Colonic mucosa (tissue), 4 donors: ENCODE measurements around the gene ADGRB3. TPM values are rescaled to one million over a fixed set of nuclear protein-coding genes. Genes with fewer than 3 reads are reported as not detected.

ENCODE experiments used
- DNase-seq: peaks from one replicate; pipeline ENCODE4 v3.0.0-alpha.2; 2020
- H3K27ac ChIP-seq: fragments of 200-600 bp; one replicate; pipeline ENCODE4 v1.8.0; 2021
- H3K27me3 ChIP-seq: fragments of 200-600 bp; one replicate; pipeline ENCODE4 v1.8.0; 2021
- H3K36me3 ChIP-seq: fragments of 200-600 bp; one replicate; pipeline ENCODE4 v1.8.0; 2021
- H3K4me1 ChIP-seq: fragments of 200-600 bp; one replicate; pipeline ENCODE4 v1.8.0; 2021; ENCODE audit warnings: mild to moderate bottlenecking
- H3K4me3 ChIP-seq: fragments of 200-600 bp; one replicate; pipeline ENCODE4 v1.8.0; 2021
- H3K9ac ChIP-seq, 2 donors: one replicate each; pipeline ENCODE4 v1.7.0; 2013; ENCODE audit warnings: control low read depth in 2 of 2, low read depth in 2 of 2, low read length in 2 of 2
- H3K9me3 ChIP-seq: fragments of 200-600 bp; one replicate; pipeline ENCODE4 v1.8.0; 2021
- CTCF ChIP-seq: fragments of 200-600 bp; IDR thresholded peaks from one replicate; pipeline ENCODE4 v1.8.0; 2022; ENCODE audit warnings: antibody characterized with exemption, mild to moderate bottlenecking
- intact Hi-C: fragments of 100-400 bp; cut with DNase I; formaldehyde crosslinking; loops from one replicate; pipeline ENCODE4 v1.14.1; 2022
- total RNA-seq, 2 donors: library from RNA; stranded (reverse); fragmentation: NEBNext Ultra II Directional in 1 of 2; extraction: Animal tissue kit (Norgen Biotek cat#: 25700) in 1 of 2; gene quantifications; one replicate each; pipeline ENCODE4 v1.2.1, GENCODE V29; 2021
- donor health status: healthy.
- donor health status: DM: no; HTN: no; CAD: no.
- donor health status: DM: no; HTN: no; CAD: no.

The ADGRB3 gene
- total RNA-seq, 2 donors from 2014 or later, result 0.42 to 0.98 TPM

DNA sequence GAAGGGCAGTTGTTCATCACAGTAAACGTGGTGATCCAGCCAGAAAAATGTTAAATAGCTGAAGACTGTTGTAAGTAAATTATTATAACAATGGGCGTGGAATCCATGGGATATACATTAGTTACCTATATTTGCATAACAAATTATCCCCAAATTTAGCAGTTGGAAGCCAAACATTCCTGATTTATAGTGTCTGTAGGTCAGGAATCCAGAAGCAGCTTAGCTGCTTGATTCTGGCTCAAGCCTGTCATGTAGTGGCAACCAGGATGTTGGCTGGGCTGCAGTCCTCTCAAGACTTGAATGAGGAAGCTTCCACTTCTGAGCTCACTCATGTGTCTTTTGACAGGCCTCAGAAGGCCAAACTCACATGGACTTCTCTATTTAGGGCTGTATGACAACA, 6.9 kb upstream of the ADGRB3 start:
- no peak for TF ChIP-seq CTCF
- no peaks in the 10 kb centered on the region for H3K27me3 ChIP-seq
- H3K27ac ChIP-seq, result no peak overlapping the region
- no peak overlapping the region for H3K4me3 ChIP-seq
- no peaks in the 10 kb centered on the region for H3K9me3 ChIP-seq
- H3K9ac ChIP-seq, result no peak overlapping the region
- intact Hi-C loops, result no loop called here
- H3K36me3 ChIP-seq, result no peaks in the 10 kb centered on the region
- H3K4me1 ChIP-seq, result no peaks in the 10 kb centered on the region
- no peak for DNase-seq

DNA sequence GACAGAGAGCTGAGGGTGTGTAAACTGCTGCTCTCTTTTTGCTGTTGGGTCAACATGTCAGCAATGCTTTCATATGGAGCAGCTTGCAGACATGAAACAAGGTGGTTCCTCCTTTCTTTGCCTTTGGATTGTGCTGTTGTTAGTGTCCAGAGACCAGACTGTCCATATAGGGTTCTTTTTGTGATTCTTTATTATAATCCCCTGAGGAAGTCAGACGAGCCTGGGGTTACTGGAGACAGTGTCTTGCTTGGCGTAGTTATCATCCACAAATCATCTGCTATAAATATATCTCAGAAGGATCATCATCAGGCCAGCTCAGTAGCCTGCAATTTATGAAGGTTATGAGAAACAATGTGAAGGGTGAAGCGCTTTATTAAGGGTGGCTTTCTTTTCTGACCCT, 2.3 kb upstream of the ADGRB3 start:
- Histone ChIP-seq H3K9me3 (no peaks in the 10 kb centered on the region), H3K4me3 (no peak overlapping the region), H3K9ac (no peak overlapping the region), H3K36me3 (no peaks in the 10 kb centered on the region), H3K4me1 (no peaks in the 10 kb centered on the region), H3K27me3 (peaks cover 7% of the 10 kb centered on the region), H3K27ac (no peak overlapping the region)
- DNase-seq, result no peak
- intact Hi-C loops, result loop anchor here (10.0 kb wide), 1 partner anchor 332 kb away; no protein-coding TSS in a partner anchor
- TF ChIP-seq CTCF, result no peak

GRCh38 chr6:68633281-68633971, 1.7 kb upstream of the ADGRB3 start:
- no peaks in the 10 kb centered on the region for H3K36me3 ChIP-seq
- no peaks in the 10 kb centered on the region for H3K9me3 ChIP-seq
- intact Hi-C loops, result loop anchor here (10.0 kb wide), 1 partner anchor 331 kb away; no protein-coding TSS in a partner anchor
- no peak for TF ChIP-seq CTCF
- H3K27me3 ChIP-seq, result peaks cover 7% of the 10 kb centered on the region
- H3K4me3 ChIP-seq, result no peak overlapping the region
- H3K4me1 ChIP-seq, result no peaks in the 10 kb centered on the region
- no peak overlapping the region for H3K27ac ChIP-seq
- no peak for DNase-seq
- H3K9ac ChIP-seq, result no peak overlapping the region

DNA sequence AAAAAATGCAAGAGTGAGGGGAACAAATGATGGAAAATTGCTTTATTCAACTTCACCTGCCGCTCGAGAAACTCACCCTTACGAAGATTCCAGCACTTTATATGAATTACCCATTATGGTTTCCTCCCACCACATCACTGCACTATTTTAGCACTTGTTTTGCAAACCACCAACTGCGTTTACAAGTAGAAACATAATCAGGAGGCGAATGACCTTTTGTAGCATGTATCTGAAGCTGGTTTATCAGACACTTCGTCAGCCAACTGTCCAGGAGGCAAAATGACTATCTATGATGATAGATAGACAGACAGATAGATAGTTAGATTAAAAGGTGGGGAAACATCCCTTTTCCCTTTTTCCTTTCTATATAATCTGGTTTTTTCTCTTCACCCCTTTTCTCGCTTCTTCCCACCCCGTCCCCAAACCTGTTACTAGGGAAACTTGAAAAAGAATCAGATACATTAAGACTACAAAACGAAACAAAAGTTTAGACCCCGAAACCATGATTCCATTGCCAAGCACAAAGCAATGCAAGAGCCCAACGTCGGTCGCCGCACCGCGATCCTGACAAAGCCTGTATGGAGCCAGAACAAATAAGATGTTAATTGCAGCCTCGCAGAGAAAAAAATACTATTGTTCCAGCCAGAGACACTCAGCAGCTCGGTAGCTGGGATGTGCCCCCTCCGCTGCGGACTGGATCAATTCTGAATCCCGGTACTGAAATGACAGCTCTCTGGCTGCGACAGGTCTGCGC, 933 bp upstream of the ADGRB3 start:
- TF ChIP-seq CTCF, result no peak
- Histone ChIP-seq H3K27ac (no peak overlapping the region), H3K9me3 (no peaks in the 10 kb centered on the region), H3K4me3 (peak overlapping the region; percentile 38), H3K36me3 (no peaks in the 10 kb centered on the region), H3K27me3 (peaks cover 7% of the 10 kb centered on the region), H3K4me1 (no peaks in the 10 kb centered on the region), H3K9ac (peak overlapping the region in 1 of 2 donors; percentile 62)
- intact Hi-C loops, result loop anchor here (10.0 kb wide), 1 partner anchor 331 kb away; no protein-coding TSS in a partner anchor
- no peak for DNase-seq

GRCh38 chr6:68635412-68635705, 277 bp downstream of the ADGRB3 start:
- peak overlapping the region; percentile 43 to 58 for H3K9ac ChIP-seq
- H3K9me3 ChIP-seq, result no peaks in the 10 kb centered on the region
- peaks cover 7% of the 10 kb centered on the region for H3K27me3 ChIP-seq

More at GRCh38 chr6:68635412-68635705, 277 bp downstream of the ADGRB3 start:
- peak overlapping the region; percentile 38 for H3K4me3 ChIP-seq
- no peaks in the 10 kb centered on the region for H3K4me1 ChIP-seq
- H3K36me3 ChIP-seq, result no peaks in the 10 kb centered on the region
- no peak overlapping the region for H3K27ac ChIP-seq
- intact Hi-C loops, result loop anchor here (10.0 kb wide), 1 partner anchor 329 kb away; no protein-coding TSS in a partner anchor
- no peak for TF ChIP-seq CTCF
- no peak for DNase-seq
